OCI-LY3 (cell line): ENCODE measurements around the gene KLHL34.

Experiments
- CTCF ChIP-seq: fragments of 200-600, 300-600 bp; sonication (generic); IDR thresholded peaks from 2 replicates; pipeline ENCODE4 v1.5.1; 2014; ENCODE audit warnings: antibody characterized with exemption, low read length, low read depth
- EZH2phosphoT487 ChIP-seq: fragments of 200-600 bp; shearing (Covaris generic); IDR thresholded peaks from 2 replicates; pipeline ENCODE4 v1.6.1; 2018; ENCODE audit warnings: antibody characterized with exemption, mixed run types, low read depth

GRCh38 chrX:21612154-21612553 is 46.0 kb downstream of the KLHL34 start:
- TF ChIP-seq CTCF (no peak), EZH2phosphoT487 (no peak)
